B cell (primary cell): ENCODE data around the gene TRIM56.

ENCODE experiments used
- CTCF ChIP-seq: fragments of 200-600 bp; IDR thresholded peaks from one replicate; pipeline ENCODE4 v1.8.0; 2022; ENCODE audit warnings: antibody characterized with exemption, mild to moderate bottlenecking
- EZH2 ChIP-seq: IDR thresholded peaks from 2 replicates; pipeline ENCODE4 v1.6.1; 2012; ENCODE audit warnings: borderline replicate concordance, low read depth, mild to moderate bottlenecking, moderate library complexity, low read length; ENCODE audit not compliant: insufficient read depth, poor library complexity, severe bottlenecking

- TF ChIP-seq CTCF (no peak), EZH2 (no peak)
Measured at GRCh38 chr7:101111261-101111660, 26.0 kb downstream of the TRIM56 start.
